GM18517 (cell line): ENCODE measurements around the gene TMEM108.

ENCODE experiments used
- ATAC-seq: cut with Tn5 transposase; IDR thresholded peaks from one replicate; pipeline ENCODE4 v1.9.1; 2021; ENCODE audit warnings: mild to moderate bottlenecking, moderate library complexity; ENCODE audit not compliant: unreplicated experiment

TMEM108 gene

DNA sequence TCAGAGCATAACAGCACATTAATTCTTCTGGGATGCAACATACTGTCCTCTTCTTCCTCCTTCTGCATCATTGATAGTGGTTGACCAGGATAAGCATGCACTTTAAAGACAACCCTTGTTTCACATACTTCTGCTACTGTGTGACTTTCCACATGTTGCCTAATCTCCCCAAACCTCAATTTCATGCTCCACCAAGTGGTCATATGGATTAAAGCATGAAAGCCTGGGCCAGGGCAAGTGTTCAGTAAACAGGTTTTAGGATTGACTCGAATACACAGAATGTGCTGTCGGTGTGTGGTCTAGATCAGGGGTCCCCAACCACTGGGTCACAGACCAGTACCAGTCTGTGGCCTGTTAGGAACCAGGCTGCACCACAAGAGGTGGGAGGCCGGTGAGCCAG, 339.2 kb downstream of the TMEM108 start:
- no peak for ATAC-seq

GRCh38 chr3:133379926-133380325, 341.7 kb downstream of the TMEM108 start:
- no peak for ATAC-seq

DNA sequence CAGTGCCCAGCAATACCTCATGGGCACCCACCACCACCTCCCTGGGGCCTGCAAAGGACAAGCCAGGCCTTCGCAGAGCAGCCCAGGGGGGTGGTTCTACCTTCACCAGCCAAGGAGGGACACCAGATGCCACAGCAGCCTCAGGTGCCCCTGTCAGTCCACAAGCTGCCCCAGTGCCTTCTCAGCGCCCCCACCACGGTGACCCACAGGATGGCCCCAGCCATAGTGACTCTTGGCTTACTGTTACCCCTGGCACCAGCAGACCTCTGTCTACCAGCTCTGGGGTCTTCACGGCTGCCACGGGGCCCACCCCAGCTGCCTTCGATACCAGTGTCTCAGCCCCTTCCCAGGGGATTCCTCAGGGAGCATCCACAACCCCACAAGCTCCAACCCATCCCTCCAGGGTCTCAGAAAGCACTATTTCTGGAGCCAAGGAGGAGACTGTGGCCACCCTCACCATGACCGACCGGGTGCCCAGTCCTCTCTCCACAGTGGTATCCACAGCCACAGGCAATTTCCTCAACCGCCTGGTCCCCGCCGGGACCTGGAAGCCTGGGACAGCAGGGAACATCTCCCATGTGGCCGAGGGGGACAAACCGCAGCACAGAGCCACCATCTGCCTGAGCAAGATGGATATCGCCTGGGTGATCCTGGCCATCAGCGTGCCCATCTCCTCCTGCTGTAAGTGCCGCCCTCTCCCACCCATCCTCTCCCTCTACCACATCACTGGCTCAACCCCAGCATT, 342.5 kb downstream of the TMEM108 start:
- ATAC-seq, result no peak

- no peak for ATAC-seq
These were observed 343.3 kb downstream of the TMEM108 start for GRCh38 chr3:133381346-133382109.

DNA sequence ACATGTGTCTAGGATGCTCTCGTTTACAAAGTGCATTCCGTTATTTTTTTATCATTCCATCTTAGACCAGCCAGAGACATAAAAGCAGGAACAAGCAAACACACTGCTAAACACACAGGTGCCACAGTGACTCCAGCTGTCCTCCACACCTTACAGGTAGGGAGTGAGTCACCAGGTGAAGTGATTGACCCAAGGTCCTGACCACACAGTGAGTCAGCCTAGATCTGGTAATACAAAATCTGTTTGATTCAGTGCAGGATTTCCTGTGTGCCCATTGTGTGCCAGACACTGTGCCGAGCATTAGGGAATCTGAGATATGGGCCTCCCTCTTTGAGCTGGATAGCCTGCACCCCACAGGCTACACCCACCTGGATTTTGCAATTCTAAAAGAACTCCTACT, 345.0 kb downstream of the TMEM108 start:
- ATAC-seq, result no peak

DNA sequence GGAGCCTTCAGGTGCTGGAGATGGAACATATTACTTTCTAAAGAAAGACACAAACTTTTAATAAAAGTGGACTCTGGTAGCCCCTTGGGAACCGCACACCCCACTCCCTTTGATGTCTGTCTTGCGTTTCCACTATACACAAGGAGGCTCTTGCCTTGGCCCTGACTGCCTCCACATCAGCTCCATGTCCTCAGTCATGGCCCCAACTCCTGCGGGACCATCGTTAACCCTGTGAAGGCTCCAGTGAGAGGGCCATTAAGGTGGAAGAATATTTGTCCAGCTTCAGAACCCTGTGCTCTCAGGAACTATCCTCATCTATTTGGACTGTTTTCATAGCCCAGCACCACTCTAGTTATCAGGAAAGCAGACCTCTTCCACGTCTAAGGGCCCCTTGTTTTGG, 345.6 kb downstream of the TMEM108 start:
- ATAC-seq, result no peak

DNA sequence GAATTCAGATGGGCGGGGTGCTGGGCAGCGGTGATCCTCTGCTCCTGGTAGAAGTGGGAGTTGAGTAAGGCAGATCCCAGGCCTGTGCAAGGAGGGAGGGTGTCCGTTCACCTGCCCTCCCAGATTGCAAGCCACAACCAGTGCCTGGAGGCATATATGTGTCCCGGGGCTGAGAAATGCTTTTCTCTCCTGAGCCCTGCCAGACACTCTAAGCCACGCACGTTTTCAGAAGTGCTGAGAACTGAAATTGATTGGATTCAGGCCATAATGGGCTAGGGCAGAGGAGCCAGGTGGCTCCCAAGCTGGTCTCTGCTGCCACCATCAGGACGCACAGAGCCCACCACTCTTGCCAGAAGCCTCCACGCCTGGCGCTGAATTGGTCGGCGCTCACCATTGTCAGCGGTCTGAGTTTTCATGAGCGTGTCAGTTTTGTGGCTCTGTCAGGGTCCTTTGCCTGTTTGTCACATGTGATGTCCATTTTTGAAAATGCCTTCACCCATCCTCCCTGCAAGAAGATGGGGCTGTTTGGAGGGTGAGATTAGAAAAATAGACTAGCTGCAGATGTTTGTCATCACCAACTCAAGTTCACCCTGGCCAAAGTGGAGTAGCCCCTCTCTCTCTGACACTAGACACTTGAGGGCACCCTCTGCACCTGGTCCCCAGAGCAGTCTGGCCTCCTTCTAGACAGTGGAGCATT, 346.3 kb downstream of the TMEM108 start:
- ATAC-seq, result no peak

DNA sequence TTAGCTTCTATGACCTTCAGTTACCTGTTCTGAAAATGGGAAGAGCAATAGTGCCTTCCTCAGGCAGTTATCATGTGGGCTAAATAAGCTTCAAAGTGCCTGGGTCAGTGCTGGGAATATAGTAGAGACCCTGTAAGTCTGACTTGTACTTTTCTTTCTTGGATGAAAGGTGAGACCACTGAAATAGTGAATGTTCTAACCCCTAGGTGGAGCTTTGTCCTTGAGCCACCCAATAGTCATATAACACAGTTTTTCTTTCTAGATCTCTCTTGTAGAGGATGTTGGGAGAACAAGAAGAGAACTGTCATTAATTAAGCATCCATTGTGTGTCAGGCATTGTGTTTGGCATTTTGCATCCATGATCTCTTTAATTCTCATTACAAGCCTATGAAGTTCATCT, 348.7 kb downstream of the TMEM108 start:
- no peak for ATAC-seq

- no peak for ATAC-seq
These were observed 349.1 kb downstream of the TMEM108 start for GRCh38 chr3:133387341-133387740.

- no peak for ATAC-seq
These were observed 350.7 kb downstream of the TMEM108 start for GRCh38 chr3:133388696-133389395.

GRCh38 chr3:133390715-133391114, 352.5 kb downstream of the TMEM108 start:
- no peak for ATAC-seq

DNA sequence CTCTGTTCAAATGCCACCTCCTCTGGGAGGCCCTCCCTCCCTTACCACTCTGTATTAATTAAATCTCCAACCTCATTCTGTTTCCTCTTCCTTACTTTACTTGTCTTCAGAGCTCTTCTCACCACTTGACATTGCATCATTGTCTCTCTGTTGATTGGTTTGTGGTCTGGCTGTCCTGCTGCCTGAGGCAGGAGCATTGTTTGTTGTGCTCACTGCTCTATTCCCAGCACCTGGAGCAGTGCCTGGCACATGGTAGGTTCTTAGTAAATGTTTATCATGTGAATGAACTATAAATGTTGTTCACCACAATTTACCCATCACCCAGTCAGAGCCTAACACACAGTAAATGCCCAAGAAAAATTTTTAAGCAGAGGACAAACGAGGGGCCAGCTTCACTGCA, 355.0 kb downstream of the TMEM108 start:
- no peak for ATAC-seq

DNA sequence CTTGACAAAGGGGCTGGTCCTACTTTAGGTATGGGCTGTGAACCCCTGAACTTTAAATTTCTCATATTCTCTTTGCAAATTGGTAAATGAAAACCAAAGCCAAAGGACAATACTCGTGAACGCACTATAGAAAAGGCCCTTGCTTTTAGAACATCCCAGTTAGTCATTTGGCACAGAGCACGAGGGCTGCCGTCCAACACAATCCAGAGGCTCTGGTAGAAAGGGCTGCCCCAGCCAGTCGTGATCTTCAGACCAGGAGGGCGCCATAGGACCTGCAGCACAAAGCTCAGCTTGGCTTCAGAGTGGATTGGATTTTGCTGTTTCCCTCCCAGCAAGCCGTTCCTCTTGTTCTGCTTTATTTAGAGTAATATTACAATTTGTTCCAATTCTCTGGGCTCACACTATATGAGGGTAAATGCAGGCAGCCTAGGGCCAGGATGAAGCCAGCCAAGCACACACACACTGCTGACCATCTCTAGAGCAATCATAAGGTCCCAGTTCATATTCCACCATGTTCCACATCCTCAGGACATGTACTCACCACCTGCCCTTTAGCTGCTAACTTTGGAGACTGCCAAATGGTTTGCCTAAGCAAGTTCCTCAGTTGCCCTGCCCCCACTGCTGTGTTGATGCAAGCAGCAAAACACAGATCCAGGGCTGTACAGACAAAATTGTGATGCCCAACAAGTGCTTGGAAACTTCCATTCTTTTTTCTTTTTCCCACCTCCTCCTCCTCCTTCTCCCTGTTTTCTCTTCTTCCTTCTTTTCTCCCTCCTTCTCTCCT, 355.7 kb downstream of the TMEM108 start:
- no peak for ATAC-seq

- ATAC-seq, result no peak
These were observed 356.5 kb downstream of the TMEM108 start for GRCh38 chr3:133394561-133395311.

DNA sequence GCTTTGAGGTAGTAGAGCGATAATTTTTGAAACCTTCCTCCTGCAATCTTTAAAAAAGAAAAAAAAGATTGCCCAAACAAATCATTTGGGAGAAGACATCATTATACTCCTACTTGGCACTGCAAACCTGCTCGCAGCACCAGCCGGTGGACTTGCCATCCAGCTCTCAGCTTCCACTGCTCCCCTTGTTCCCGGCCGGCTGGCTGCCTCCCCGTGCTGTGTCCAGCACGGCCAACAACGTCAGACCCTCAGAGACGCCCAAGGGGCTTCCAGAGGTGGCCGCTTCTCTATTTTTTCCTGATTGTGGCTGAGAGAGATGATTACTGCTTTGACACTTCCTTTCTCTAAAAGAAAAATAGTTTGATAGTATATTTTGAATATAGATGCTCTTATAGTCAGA, 358.7 kb downstream of the TMEM108 start:
- no peak for ATAC-seq

DNA sequence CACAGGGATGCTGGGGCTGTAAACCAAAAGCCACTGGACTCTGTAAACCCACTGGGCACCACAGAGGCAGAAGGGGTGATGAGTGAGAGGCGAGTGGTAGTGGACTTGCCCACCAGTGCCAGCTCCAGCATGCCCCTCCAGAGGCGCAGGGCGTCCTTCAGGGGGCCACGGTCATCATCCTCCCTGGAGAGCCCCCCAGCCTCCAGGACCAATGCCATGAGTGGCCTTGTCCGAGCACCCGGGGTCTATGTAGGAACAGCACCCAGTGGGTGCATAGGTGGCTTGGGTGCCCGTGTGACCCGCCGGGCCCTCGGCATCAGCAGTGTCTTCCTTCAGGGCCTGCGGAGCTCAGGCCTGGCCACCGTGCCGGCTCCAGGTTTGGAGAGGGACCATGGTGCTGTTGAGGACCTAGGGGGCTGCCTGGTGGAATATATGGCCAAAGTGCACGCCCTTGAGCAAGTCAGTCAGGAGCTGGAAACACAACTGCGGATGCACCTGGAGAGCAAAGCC, 361.9 kb downstream of the TMEM108 start, which contains the start of gene BFSP2:
BFSP2 (plus strand) TSS at position 51 of the 510 bp plus-strand sequence; CDS start at position 79, 28 bp downstream.
- no peak for ATAC-seq

DNA sequence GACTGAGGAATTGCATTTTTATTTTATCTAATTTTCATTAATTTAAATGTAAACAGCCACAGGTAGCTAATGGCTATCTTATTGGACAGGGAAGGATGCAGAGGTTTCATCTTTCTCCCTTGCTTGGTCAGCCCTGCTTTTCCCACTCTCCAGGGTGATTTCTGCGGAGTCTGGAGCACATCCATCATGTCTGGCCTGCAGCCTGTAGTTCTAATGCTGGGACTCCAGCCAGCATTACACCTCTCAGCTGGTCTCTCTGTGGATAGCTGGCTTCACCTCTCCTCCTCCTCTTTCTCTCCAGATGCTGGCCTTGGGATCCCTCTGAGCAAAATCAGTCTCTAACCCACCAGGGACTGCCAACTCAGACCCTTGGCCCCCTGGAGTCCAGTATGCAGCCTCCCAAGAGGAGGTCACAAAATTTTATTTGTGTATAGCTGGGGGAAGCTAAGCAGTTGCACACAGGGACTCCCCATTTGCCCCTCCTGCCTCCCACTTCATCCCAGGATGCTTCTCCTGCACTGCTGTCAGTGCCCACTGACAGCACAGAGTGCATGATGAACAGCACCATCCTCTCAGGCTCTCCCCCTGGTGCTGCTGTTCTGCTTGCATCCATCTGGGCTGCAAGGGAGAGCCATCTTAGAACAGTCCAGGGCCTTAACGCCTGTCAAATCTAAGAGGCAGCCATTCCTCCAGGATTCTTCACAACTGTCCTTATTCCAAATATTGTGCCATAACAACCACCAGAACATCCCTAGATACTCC, 363.4 kb downstream of the TMEM108 start:
- ATAC-seq, result no peak

- ATAC-seq, result no peak
These were observed 366.7 kb downstream of the TMEM108 start for GRCh38 chr3:133404920-133405319.

GRCh38 chr3:133408366-133408765, 370.2 kb downstream of the TMEM108 start:
- no peak for ATAC-seq
